WTC11 (cell line): Measurements from ENCODE around the gene FREM1. TPM values are rescaled to one million over a fixed set of nuclear protein-coding genes. Genes with fewer than 3 reads are reported as not detected.

Experiments
- ATAC-seq: fragments of 200-7000 bp; cut with Tn5 transposase; 2 replicates; pipeline ENCODE4 v1.10.0; 2021; ENCODE audit warnings: mild to moderate bottlenecking, moderate library complexity
- CTCF ChIA-PET: fragments of 300-600 bp; sonication (Branson Sonifier 250); formaldehyde crosslinking; loops from one replicate; lab custom pipeline; 2021; ENCODE audit warnings: antibody characterized with exemption; lab: Charles Lee
- POLR2A ChIA-PET: fragments of 350-600 bp; sonication (Branson Sonifier 250); formaldehyde crosslinking; loops from one replicate; lab custom pipeline; 2021; ENCODE audit warnings: antibody characterized with exemption; lab: Charles Lee
- DNase-seq: peaks from one replicate; pipeline ENCODE4 v3.0.0; 2021; ENCODE audit warnings: low spot score
- H3K27ac Mint-ChIP-seq: 2 replicates; pipeline ENCODE4 v1.8.0; 2021; ENCODE audit warnings: mixed read lengths
- H3K27me3 Mint-ChIP-seq: 2 replicates; pipeline ENCODE4 v1.8.0; 2021; ENCODE audit warnings: low read depth, mild to moderate bottlenecking, moderate library complexity, mixed read lengths
- H3K36me3 Mint-ChIP-seq: 2 replicates; pipeline ENCODE4 v1.8.0; 2021; ENCODE audit warnings: mixed read lengths
- H3K4me1 Mint-ChIP-seq: 2 replicates; pipeline ENCODE4 v1.8.0; 2022; ENCODE audit warnings: mixed read lengths
- H3K4me3 Mint-ChIP-seq: 2 replicates; pipeline ENCODE4 v1.8.0; 2021; ENCODE audit warnings: mild to moderate bottlenecking, moderate library complexity, mixed read lengths
- H3K9me3 Mint-ChIP-seq: 2 replicates; pipeline ENCODE4 v1.8.0; 2021; ENCODE audit warnings: mixed read lengths
- FOXJ3 ChIP-seq: sonication (generic); formaldehyde crosslinking; IDR thresholded peaks from 2 replicates; pipeline ENCODE4 v1.9.0; 2021; ENCODE audit warnings: missing genetic modification reagents, mild to moderate bottlenecking, borderline replicate concordance
- FOXK1 ChIP-seq: sonication (generic); formaldehyde crosslinking; IDR thresholded peaks from 2 replicates; pipeline ENCODE4 v1.8.0; 2022; ENCODE audit warnings: mild to moderate bottlenecking, moderate library complexity, missing genetic modification reagents
- GRHL2 ChIP-seq: fragments of 250-450 bp; sonication (Bioruptor Pico); IDR thresholded peaks from 2 replicates; pipeline ENCODE4 v1.8.0; 2022; ENCODE audit warnings: mild to moderate bottlenecking, moderate library complexity; ENCODE audit not compliant: insufficient replicate concordance, severe bottlenecking
- GTF2I ChIP-seq: fragments of 250-450 bp; sonication (Bioruptor Pico); conservative IDR thresholded peaks from 2 replicates; pipeline ENCODE4 v1.4.0; 2021; ENCODE audit warnings: mild to moderate bottlenecking
- HMGA2 ChIP-seq: fragments of 250-450 bp; sonication (Bioruptor Pico); IDR thresholded peaks from 2 replicates; pipeline ENCODE4 v1.4.0; 2021; ENCODE audit warnings: mild to moderate bottlenecking, moderate library complexity
- JUN ChIP-seq: sonication (generic); formaldehyde crosslinking; IDR thresholded peaks from 2 replicates; pipeline ENCODE4 v1.8.0; 2023; ENCODE audit warnings: mild to moderate bottlenecking, missing genetic modification reagents
- NR1H2 ChIP-seq: sonication (generic); formaldehyde crosslinking; IDR thresholded peaks from 2 replicates; pipeline ENCODE4 v1.9.0; 2021; ENCODE audit warnings: mild to moderate bottlenecking, moderate library complexity, missing genetic modification reagents
- OVOL2 ChIP-seq: fragments of 250-450 bp; sonication (Bioruptor Pico); IDR thresholded peaks from 2 replicates; pipeline ENCODE4 v1.9.0; 2021; ENCODE audit warnings: mild to moderate bottlenecking, borderline replicate concordance
- RORB ChIP-seq: fragments of 250-450 bp; sonication (Bioruptor Pico); IDR thresholded peaks from 2 replicates; pipeline ENCODE4 v1.9.0; 2021; ENCODE audit warnings: mild to moderate bottlenecking
- SOX15 ChIP-seq: fragments of 250-450 bp; sonication (Bioruptor Pico); IDR thresholded peaks from 2 replicates; pipeline ENCODE4 v1.9.0; 2021; ENCODE audit warnings: mild to moderate bottlenecking
- TCF7 ChIP-seq: sonication (generic); formaldehyde crosslinking; IDR thresholded peaks from 2 replicates; pipeline ENCODE4 v1.8.0; 2022; ENCODE audit warnings: mild to moderate bottlenecking, low read depth, missing genetic modification reagents, moderate library complexity
- TEAD4 ChIP-seq: sonication (generic); formaldehyde crosslinking; IDR thresholded peaks from 2 replicates; pipeline ENCODE4 v1.8.0; 2022; ENCODE audit warnings: mild to moderate bottlenecking, missing genetic modification reagents
- ZBTB21 ChIP-seq: sonication (generic); formaldehyde crosslinking; IDR thresholded peaks from 2 replicates; pipeline ENCODE4 v1.8.1; 2023; ENCODE audit warnings: mild to moderate bottlenecking, missing genetic modification reagents, borderline replicate concordance
- ZNF138 ChIP-seq: sonication (generic); formaldehyde crosslinking; conservative IDR thresholded peaks from 2 replicates; pipeline ENCODE4 v1.8.1; 2022; ENCODE audit warnings: mild to moderate bottlenecking, moderate library complexity, missing genetic modification reagents
- ZNF263 ChIP-seq: sonication (generic); formaldehyde crosslinking; IDR thresholded peaks from 2 replicates; pipeline ENCODE4 v1.8.1; 2022; ENCODE audit warnings: low read depth, mild to moderate bottlenecking, moderate library complexity, missing genetic modification reagents
- total RNA-seq: library from RNA; stranded (reverse); gene quantifications from 3 replicates; pipeline ENCODE4 v1.2.3, GENCODE V29; 2021
- TF ChIP-seq, protein P1 (sequence below): sonication (generic); formaldehyde crosslinking; IDR thresholded peaks from 2 replicates; pipeline ENCODE4 v1.8.0; 2023; ENCODE audit warnings: missing genetic modification reagents
- TF ChIP-seq, protein P2 (sequence below): sonication (generic); formaldehyde crosslinking; IDR thresholded peaks from 2 replicates; pipeline ENCODE4 v1.8.1; 2022; ENCODE audit warnings: mild to moderate bottlenecking, missing genetic modification reagents, moderate library complexity, borderline replicate concordance
- TF ChIP-seq, protein P3 (sequence below): sonication (generic); formaldehyde crosslinking; IDR thresholded peaks from 2 replicates; pipeline ENCODE4 v1.8.0; 2022; ENCODE audit warnings: mild to moderate bottlenecking, missing genetic modification reagents
- TF ChIP-seq, protein P4 (sequence below): sonication (generic); formaldehyde crosslinking; IDR thresholded peaks from 2 replicates; pipeline ENCODE4 v1.8.0; 2022; ENCODE audit warnings: mild to moderate bottlenecking, missing genetic modification reagents
- TF ChIP-seq, protein P5 (sequence below): sonication (generic); formaldehyde crosslinking; IDR thresholded peaks from 2 replicates; pipeline ENCODE4 v1.8.1; 2023; ENCODE audit warnings: mild to moderate bottlenecking, missing genetic modification reagents, moderate library complexity
- TF ChIP-seq, protein P6 (sequence below): fragments of 250-450 bp; sonication (Bioruptor Pico); IDR thresholded peaks from 2 replicates; pipeline ENCODE4 v1.8.0; 2021; ENCODE audit warnings: mild to moderate bottlenecking
- TF ChIP-seq, protein P7 (sequence below): sonication (generic); formaldehyde crosslinking; IDR thresholded peaks from 2 replicates; pipeline ENCODE4 v1.8.0; 2023; ENCODE audit warnings: mild to moderate bottlenecking, missing genetic modification reagents

Gene FREM1
- total RNA-seq, 1 experiment from 2014 or later: 2.8 TPM

DNA sequence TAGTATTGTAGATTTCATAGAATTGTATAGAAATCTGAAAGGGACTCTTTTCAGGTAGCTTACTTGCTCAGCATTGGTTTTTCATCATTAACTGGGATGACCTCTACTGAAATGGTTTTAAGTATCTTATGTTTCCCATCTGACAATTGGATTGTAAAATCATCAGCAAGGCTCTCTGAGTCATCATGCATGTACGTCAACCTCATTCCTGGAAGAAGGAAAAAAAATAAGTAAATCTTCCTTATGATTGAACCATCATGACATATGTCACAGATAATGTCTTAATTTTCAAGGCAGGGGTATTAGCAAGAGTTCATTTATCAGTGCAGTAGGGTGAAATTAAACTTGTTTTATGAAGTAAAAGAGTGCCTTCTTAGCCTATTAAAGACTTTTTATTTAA is 112.8 kb downstream of the FREM1 start:
- CTCF ChIA-PET: no interaction called here
- Mint-ChIP-seq H3K27me3 (no peaks in the 10 kb centered on the region), H3K36me3 (no peaks in the 10 kb centered on the region), H3K4me3 (no peak overlapping the region), H3K27ac (no peak overlapping the region), H3K9me3 (no peaks in the 10 kb centered on the region), H3K4me1 (peaks cover 8% of the 10 kb centered on the region)
- DNase-seq (no peak), ATAC-seq (no peak)
- no peak for TF ChIP-seq ZNF138
- TF ChIP-seq FOXJ3 (CRISPR knock-in tag): no peak
- TF ChIP-seq, protein P1, sequence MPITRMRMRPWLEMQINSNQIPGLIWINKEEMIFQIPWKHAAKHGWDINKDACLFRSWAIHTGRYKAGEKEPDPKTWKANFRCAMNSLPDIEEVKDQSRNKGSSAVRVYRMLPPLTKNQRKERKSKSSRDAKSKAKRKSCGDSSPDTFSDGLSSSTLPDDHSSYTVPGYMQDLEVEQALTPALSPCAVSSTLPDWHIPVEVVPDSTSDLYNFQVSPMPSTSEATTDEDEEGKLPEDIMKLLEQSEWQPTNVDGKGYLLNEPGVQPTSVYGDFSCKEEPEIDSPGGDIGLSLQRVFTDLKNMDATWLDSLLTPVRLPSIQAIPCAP (CRISPR knock-in tag): no peak
- TF ChIP-seq, protein P2, sequence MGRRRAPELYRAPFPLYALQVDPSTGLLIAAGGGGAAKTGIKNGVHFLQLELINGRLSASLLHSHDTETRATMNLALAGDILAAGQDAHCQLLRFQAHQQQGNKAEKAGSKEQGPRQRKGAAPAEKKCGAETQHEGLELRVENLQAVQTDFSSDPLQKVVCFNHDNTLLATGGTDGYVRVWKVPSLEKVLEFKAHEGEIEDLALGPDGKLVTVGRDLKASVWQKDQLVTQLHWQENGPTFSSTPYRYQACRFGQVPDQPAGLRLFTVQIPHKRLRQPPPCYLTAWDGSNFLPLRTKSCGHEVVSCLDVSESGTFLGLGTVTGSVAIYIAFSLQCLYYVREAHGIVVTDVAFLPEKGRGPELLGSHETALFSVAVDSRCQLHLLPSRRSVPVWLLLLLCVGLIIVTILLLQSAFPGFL (CRISPR knock-in tag): no peak
- no peak for TF ChIP-seq JUN
- no peak for TF ChIP-seq TEAD4 (CRISPR knock-in tag)
- TF ChIP-seq, protein P3, sequence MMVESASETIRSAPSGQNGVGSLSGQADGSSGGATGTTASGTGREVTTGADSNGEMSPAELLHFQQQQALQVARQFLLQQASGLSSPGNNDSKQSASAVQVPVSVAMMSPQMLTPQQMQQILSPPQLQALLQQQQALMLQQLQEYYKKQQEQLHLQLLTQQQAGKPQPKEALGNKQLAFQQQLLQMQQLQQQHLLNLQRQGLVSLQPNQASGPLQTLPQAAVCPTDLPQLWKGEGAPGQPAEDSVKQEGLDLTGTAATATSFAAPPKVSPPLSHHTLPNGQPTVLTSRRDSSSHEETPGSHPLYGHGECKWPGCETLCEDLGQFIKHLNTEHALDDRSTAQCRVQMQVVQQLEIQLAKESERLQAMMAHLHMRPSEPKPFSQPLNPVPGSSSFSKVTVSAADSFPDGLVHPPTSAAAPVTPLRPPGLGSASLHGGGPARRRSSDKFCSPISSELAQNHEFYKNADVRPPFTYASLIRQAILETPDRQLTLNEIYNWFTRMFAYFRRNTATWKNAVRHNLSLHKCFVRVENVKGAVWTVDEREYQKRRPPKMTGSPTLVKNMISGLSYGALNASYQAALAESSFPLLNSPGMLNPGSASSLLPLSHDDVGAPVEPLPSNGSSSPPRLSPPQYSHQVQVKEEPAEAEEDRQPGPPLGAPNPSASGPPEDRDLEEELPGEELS (CRISPR knock-in tag): no peak
- TF ChIP-seq, protein P4, sequence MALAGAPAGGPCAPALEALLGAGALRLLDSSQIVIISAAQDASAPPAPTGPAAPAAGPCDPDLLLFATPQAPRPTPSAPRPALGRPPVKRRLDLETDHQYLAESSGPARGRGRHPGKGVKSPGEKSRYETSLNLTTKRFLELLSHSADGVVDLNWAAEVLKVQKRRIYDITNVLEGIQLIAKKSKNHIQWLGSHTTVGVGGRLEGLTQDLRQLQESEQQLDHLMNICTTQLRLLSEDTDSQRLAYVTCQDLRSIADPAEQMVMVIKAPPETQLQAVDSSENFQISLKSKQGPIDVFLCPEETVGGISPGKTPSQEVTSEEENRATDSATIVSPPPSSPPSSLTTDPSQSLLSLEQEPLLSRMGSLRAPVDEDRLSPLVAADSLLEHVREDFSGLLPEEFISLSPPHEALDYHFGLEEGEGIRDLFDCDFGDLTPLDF (CRISPR knock-in tag): no peak
- no peak for TF ChIP-seq HMGA2 (CRISPR knock-in tag)
- POLR2A ChIA-PET: no interaction called here

DNA sequence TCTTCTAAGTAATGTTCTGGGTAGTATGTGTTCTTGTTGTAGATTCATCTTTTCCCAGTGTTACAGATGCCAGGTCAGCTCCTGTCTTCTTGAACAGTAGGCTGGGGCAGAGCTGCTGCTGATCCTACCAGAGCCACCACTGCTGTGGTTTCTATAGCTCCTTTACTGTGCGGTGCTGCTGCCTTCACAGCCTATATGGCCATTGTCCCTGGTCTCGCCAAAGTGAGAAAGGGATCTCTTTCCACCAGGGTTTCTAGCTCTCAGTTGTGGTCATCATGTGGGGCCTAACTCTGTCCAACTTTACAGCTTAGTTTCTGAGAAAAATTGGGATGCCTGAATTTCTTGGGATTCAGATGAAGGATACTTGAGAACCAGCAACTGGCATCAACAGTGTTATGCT is 116.8 kb downstream of the FREM1 start:
- ChIA-PET CTCF (no interaction called here), POLR2A (no interaction called here)
- Mint-ChIP-seq H3K27me3 (no peaks in the 10 kb centered on the region), H3K9me3 (no peaks in the 10 kb centered on the region), H3K4me1 (peaks cover 4% of the 10 kb centered on the region), H3K36me3 (no peaks in the 10 kb centered on the region), H3K4me3 (no peak overlapping the region), H3K27ac (no peak overlapping the region)
- DNase-seq (no peak), ATAC-seq (no peak)
- TF ChIP-seq OVOL2 (CRISPR knock-in tag) (no peak), ZNF263 (no peak)

DNA sequence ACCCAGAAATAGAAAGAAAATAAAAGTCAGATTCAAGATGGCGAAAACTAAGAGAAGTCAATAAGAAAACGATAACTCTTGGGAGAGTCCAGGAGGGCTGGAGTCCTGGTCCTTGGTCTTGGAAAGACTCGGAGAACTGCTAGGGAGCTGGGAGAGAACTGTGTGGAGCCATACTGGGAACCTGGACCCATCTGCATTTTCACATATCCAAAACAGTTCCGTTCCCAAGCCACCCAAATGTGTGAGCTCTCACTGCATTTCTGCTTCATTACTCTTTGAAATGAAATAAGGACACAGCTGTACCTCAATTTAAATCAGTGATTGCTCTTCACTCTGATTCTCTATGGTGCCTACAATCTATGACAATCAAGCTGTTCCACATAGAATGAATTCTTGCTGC is 119.6 kb downstream of the FREM1 start:
- POLR2A ChIA-PET: no interaction called here
- DNase-seq (no peak), ATAC-seq (no peak)
- CTCF ChIA-PET: no interaction called here
- H3K9me3 Mint-ChIP-seq: no peaks in the 10 kb centered on the region
- peaks cover 4% of the 10 kb centered on the region for H3K4me1 Mint-ChIP-seq
- H3K36me3 Mint-ChIP-seq: no peaks in the 10 kb centered on the region
- no peaks in the 10 kb centered on the region for H3K27me3 Mint-ChIP-seq
- H3K4me3 Mint-ChIP-seq: no peak overlapping the region
- no peak overlapping the region for H3K27ac Mint-ChIP-seq
- TF ChIP-seq ZBTB21 (no peak), FOXK1 (CRISPR knock-in tag) (no peak), RORB (CRISPR knock-in tag) (no peak), GTF2I (no peak), SOX15 (CRISPR knock-in tag) (no peak), NR1H2 (no peak), GRHL2 (CRISPR knock-in tag) (no peak), TCF7 (CRISPR knock-in tag) (no peak)
- TF ChIP-seq, protein P5, sequence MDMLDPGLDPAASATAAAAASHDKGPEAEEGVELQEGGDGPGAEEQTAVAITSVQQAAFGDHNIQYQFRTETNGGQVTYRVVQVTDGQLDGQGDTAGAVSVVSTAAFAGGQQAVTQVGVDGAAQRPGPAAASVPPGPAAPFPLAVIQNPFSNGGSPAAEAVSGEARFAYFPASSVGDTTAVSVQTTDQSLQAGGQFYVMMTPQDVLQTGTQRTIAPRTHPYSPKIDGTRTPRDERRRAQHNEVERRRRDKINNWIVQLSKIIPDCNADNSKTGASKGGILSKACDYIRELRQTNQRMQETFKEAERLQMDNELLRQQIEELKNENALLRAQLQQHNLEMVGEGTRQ (CRISPR knock-in tag): no peak
- TF ChIP-seq, protein P6, sequence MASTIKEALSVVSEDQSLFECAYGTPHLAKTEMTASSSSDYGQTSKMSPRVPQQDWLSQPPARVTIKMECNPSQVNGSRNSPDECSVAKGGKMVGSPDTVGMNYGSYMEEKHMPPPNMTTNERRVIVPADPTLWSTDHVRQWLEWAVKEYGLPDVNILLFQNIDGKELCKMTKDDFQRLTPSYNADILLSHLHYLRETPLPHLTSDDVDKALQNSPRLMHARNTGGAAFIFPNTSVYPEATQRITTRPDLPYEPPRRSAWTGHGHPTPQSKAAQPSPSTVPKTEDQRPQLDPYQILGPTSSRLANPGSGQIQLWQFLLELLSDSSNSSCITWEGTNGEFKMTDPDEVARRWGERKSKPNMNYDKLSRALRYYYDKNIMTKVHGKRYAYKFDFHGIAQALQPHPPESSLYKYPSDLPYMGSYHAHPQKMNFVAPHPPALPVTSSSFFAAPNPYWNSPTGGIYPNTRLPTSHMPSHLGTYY (CRISPR knock-in tag): no peak
- TF ChIP-seq, protein P7, sequence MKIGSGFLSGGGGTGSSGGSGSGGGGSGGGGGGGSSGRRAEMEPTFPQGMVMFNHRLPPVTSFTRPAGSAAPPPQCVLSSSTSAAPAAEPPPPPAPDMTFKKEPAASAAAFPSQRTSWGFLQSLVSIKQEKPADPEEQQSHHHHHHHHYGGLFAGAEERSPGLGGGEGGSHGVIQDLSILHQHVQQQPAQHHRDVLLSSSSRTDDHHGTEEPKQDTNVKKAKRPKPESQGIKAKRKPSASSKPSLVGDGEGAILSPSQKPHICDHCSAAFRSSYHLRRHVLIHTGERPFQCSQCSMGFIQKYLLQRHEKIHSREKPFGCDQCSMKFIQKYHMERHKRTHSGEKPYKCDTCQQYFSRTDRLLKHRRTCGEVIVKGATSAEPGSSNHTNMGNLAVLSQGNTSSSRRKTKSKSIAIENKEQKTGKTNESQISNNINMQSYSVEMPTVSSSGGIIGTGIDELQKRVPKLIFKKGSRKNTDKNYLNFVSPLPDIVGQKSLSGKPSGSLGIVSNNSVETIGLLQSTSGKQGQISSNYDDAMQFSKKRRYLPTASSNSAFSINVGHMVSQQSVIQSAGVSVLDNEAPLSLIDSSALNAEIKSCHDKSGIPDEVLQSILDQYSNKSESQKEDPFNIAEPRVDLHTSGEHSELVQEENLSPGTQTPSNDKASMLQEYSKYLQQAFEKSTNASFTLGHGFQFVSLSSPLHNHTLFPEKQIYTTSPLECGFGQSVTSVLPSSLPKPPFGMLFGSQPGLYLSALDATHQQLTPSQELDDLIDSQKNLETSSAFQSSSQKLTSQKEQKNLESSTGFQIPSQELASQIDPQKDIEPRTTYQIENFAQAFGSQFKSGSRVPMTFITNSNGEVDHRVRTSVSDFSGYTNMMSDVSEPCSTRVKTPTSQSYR (CRISPR knock-in tag): no peak
